Stomach smooth muscle (tissue), 2 donors: ENCODE measurements around the gene CBY1.
A peak's percentile ranks its signal among the peaks of the same experiment; 100 is the strongest.

Source experiments
- H3K27ac ChIP-seq: one replicate; pipeline ENCODE4 v1.7.0; 2013; ENCODE audit warnings: mild to moderate bottlenecking, low read length, inconsistent platforms
- H3K27me3 ChIP-seq, 2 donors: one replicate each; pipeline ENCODE4 v1.7.0; 2013; ENCODE audit warnings: low read length in 2 of 2; ENCODE audit not compliant: insufficient read depth in 2 of 2, control insufficient read depth in 1 of 2
- H3K36me3 ChIP-seq, 2 donors: one replicate each; pipeline ENCODE4 v1.7.0; 2013; ENCODE audit warnings: low read length in 2 of 2; ENCODE audit not compliant: control insufficient read depth in 2 of 2, insufficient read depth in 2 of 2
- H3K4me1 ChIP-seq: one replicate; pipeline ENCODE4 v1.7.0; 2013; ENCODE audit warnings: low read length; ENCODE audit not compliant: control insufficient read depth, insufficient read depth
- H3K4me3 ChIP-seq, 2 donors: one replicate each; pipeline ENCODE4 v1.7.0; 2013; ENCODE audit warnings: low read length in 2 of 2
- H3K9ac ChIP-seq, 2 donors: one replicate each; pipeline ENCODE4 v1.7.0; 2013; ENCODE audit warnings: low read length in 2 of 2, mild to moderate bottlenecking in 1 of 2
- H3K9me3 ChIP-seq, 2 donors: one replicate each; pipeline ENCODE4 v1.7.0; 2013; ENCODE audit warnings: low read length in 2 of 2; ENCODE audit not compliant: control insufficient read depth in 2 of 2
- donor health status: healthy.
- donor health status: Pancreatic carcinoma.

Gene CBY1

GRCh38 chr22:38704654-38705234 is 48.3 kb downstream of the CBY1 start:
- no peaks in the 10 kb centered on the region for H3K27me3 ChIP-seq
- H3K9ac ChIP-seq = peak overlapping the region; percentile 2 to 7
- H3K4me1 ChIP-seq = peaks cover 41% of the 10 kb centered on the region
- H3K4me3 ChIP-seq = peak overlapping the region; percentile 54 to 85
- H3K9me3 ChIP-seq = no peaks in the 10 kb centered on the region
- peak overlapping the region; percentile 80 for H3K27ac ChIP-seq
- peaks cover 2 to 5% of the 10 kb centered on the region in 2 donors for H3K36me3 ChIP-seq

DNA sequence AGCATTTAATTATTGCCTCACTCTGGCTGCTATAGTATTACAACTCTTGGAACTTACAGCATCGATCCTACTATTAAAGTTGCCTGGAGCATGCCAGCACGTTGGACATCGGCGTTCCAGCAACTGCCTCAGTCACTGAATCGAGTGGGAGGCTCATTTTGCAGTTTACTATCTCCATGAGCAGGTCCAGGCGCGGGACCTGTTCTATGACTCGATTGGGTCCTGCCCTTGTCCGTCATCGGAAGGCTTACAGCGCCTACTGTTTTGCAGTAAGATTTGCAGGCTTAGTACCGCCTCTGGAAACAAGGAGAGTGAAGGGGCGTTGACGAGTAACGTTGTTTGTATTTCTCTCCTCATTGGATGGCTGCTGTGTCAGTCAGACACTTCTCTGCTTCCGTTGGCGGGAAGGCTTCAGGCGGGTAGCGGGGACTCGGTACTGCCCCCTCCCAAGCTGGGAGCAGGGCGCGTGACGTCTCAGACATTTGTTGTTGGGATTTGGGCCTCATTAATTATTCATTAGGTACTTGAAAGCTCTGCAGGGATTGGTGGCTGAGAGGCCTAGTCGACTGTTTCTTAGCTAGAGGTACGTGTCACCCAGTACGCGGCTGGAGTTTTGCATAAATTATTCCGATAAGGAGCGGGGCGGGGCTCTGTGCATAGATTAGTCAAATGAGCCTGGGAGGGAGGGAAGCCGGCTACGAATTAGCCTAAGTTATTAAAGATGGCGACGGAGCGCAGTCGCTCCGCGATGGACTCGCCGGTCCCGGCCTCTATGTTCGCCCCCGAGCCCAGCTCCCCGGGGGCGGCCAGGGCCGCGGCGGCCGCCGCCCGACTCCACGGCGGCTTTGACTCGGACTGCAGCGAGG is 49.0 kb downstream of the CBY1 start, which contains the start of gene GTPBP1:
TSS of gene GTPBP1 (plus strand) at position 710 of the 866 bp plus-strand sequence. CDS start at position 722, 12 bp downstream.
- Histone ChIP-seq H3K4me3 (peak within 1 kb of the TSS; percentile 84 to 85), H3K4me1 (peaks cover 37% of the 10 kb centered on the region), H3K27me3 (no peaks in the 10 kb centered on the region), H3K9me3 (no peaks in the 10 kb centered on the region), H3K9ac (peak within 1 kb of the TSS; percentile 84 to 89), H3K36me3 (peaks cover 2 to 11% of the 10 kb centered on the region in 2 donors), H3K27ac (peak within 1 kb of the TSS; percentile 90)

DNA sequence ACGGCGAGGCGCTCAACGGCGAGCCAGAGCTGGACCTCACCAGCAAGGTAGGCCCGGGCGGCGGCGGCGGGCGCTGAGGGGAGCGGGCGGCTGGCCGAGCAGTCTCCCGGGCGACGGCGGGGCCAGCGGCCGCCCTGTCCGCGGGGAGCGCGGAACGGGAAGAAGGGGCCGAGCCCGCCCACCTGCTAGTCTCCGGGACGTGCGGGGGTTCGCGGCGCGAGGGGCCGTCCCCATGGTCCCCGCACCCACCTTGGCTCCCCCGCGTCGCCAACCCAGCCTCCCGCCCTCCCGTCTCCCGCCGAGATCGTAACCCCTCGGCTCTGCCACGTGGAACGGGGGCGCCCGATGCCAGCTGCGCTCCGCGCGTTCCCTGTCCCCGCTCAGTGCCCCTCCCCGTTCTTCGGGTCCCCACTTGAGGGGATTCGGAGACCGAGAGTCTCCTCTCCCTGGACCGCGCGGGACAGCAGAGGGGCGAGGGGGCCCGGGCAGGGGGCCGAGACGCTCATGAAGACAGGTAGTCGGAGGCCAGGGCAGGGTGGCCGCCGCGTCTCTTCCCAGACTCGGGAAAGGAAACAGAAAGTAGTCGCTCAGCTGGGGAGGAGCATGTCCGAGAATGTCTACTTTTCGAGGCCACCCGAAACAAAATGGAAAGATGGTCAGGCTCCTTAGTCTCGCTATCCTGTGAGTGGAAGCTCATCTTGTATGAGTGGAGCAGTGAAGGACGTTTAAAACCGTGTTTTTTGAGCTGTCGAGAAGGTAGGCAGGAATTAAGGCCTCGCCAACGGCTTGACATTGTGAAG is 49.9 kb downstream of the CBY1 start:
- H3K4me3 ChIP-seq = peak overlapping the region; percentile 84 to 85
- H3K36me3 ChIP-seq = peaks cover 2 to 11% of the 10 kb centered on the region in 2 donors
- H3K27me3 ChIP-seq = no peaks in the 10 kb centered on the region
- H3K9me3 ChIP-seq = no peaks in the 10 kb centered on the region
- H3K27ac ChIP-seq = peak overlapping the region; percentile 90
- peaks cover 32% of the 10 kb centered on the region for H3K4me1 ChIP-seq
- H3K9ac ChIP-seq = peak overlapping the region; percentile 84 to 89

DNA sequence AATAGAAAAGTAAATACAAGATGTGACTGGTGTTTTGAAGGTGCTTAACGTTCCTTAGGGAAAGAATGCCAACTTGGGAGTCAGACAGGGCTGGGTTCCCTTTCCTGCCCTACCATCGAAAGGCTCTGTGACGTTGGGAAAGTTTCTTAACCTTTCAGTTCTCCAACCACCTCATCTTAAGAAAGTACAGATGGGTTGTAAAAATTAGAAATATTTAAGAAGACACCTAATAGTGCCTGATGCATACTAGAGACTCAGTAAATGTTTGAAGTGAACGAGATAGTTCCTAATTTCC is 50.4 kb downstream of the CBY1 start:
- Histone ChIP-seq H3K27ac (peak overlapping the region; percentile 90), H3K9ac (peak overlapping the region; percentile 84 to 89), H3K4me1 (peaks cover 27% of the 10 kb centered on the region), H3K4me3 (peak overlapping the region; percentile 84 to 85), H3K9me3 (no peaks in the 10 kb centered on the region), H3K36me3 (peaks cover 2 to 11% of the 10 kb centered on the region in 2 donors), H3K27me3 (no peaks in the 10 kb centered on the region)

DNA sequence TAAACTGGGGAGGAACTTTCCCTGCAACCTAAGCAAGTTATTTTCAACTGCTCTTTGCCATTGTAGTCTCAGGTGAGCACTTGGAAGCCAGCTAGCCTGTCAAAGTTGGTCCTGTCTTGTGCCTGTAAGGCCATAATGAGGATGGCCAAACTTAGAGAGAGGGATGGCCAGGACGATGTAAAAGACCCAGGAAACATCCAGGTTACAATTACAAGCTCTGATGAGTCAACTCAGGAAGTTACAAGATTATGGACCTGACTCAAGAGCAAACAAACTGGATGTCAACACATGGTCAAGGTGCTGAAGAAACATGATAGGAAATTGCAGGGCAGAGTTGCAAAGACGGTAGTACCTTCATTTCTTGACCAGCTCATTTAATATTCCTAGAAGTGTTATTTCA is 50.9 kb downstream of the CBY1 start:
- Histone ChIP-seq H3K36me3 (peaks cover 2 to 14% of the 10 kb centered on the region in 2 donors), H3K27me3 (no peaks in the 10 kb centered on the region), H3K9me3 (no peaks in the 10 kb centered on the region), H3K4me1 (peaks cover 27% of the 10 kb centered on the region), H3K9ac (no peak overlapping the region), H3K4me3 (peak overlapping the region; percentile 84 to 85), H3K27ac (no peak overlapping the region)

- no peaks in the 10 kb centered on the region for H3K9me3 ChIP-seq
- H3K36me3 ChIP-seq = peaks cover 2 to 16% of the 10 kb centered on the region in 2 donors
- peaks cover 27% of the 10 kb centered on the region for H3K4me1 ChIP-seq
- no peaks in the 10 kb centered on the region for H3K27me3 ChIP-seq
- no peak overlapping the region for H3K27ac ChIP-seq
- no peak overlapping the region for H3K9ac ChIP-seq
- peak overlapping the region in 1 of 2 donors; percentile 84 for H3K4me3 ChIP-seq
Measured at GRCh38 chr22:38707984-38708383, 51.5 kb downstream of the CBY1 start.

DNA sequence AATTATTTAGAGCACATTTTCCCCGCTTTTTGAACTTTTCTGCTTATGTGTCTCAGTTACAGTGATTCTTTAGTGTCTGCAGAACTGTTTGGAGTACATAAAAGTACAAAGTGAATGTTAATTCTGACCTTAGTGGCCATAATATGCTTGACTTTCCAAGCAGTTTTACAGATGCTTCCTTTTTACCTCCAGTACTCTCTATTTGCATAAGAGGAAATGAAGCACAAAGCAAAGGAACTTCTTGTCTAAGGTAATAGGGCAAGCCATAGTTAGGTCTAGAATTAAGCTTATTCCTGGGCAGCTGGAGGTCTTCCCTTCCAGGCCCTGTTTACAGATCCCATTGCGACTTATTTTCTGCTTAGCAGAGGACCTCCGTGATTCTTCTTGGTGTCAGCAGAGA is 52.9 kb downstream of the CBY1 start:
- H3K4me3 ChIP-seq = no peak overlapping the region
- no peak overlapping the region for H3K27ac ChIP-seq
- H3K4me1 ChIP-seq = peaks cover 27% of the 10 kb centered on the region
- peaks cover 2 to 16% of the 10 kb centered on the region in 2 donors for H3K36me3 ChIP-seq
- no peaks in the 10 kb centered on the region for H3K27me3 ChIP-seq
- H3K9me3 ChIP-seq = no peaks in the 10 kb centered on the region
- no peak overlapping the region for H3K9ac ChIP-seq

- Histone ChIP-seq H3K36me3 (peaks cover 2 to 19% of the 10 kb centered on the region in 2 donors), H3K9ac (no peak overlapping the region), H3K9me3 (no peaks in the 10 kb centered on the region), H3K27ac (no peak overlapping the region), H3K4me3 (no peak overlapping the region), H3K27me3 (no peaks in the 10 kb centered on the region), H3K4me1 (peaks cover 22% of the 10 kb centered on the region)
Measured at GRCh38 chr22:38710351-38710750, 53.9 kb downstream of the CBY1 start.

GRCh38 chr22:38710866-38711265 is 54.4 kb downstream of the CBY1 start:
- Histone ChIP-seq H3K36me3 (peaks cover 4 to 23% of the 10 kb centered on the region in 2 donors), H3K27ac (no peak overlapping the region), H3K4me1 (peaks cover 25% of the 10 kb centered on the region), H3K27me3 (no peaks in the 10 kb centered on the region), H3K9ac (no peak overlapping the region), H3K4me3 (no peak overlapping the region), H3K9me3 (no peaks in the 10 kb centered on the region)

GRCh38 chr22:38712486-38713207 is 56.2 kb downstream of the CBY1 start:
- Histone ChIP-seq H3K36me3 (peaks cover 14 to 39% of the 10 kb centered on the region in 2 donors), H3K9me3 (no peaks in the 10 kb centered on the region), H3K4me3 (no peak overlapping the region), H3K27ac (no peak overlapping the region), H3K27me3 (no peaks in the 10 kb centered on the region), H3K9ac (no peak overlapping the region), H3K4me1 (peaks cover 15% of the 10 kb centered on the region)
